Measurements from ENCODE around the gene NWD2.
A peak's percentile ranks its signal among the peaks of the same experiment; 100 is the strongest.
"Not testable (repeated sequence)": the region's sequence is repeated elsewhere in the genome, so short reads cannot be mapped to it uniquely, and the experiment has no call there.

The NWD2 gene

DNA sequence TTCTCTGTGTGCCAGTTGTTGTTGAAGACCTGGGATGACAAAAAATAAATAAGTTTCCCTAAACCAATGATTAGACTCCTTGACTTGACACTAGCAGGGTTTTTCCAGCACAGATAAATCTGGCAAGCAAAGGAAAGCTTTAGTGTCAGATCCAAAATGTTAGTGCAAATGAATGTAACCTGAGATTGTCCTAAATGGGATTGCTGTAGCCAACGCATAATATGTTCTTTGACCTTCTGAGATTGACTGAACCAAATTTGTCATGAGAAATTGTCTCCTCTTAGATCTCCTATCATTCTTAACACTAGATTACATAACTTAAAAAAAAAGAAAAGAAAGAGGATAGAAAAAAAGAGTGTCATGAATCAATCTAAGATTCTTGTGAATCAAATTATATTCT, 245.2 kb downstream of the NWD2 start (continued):
- TF ChIP-seq, protein P1, sequence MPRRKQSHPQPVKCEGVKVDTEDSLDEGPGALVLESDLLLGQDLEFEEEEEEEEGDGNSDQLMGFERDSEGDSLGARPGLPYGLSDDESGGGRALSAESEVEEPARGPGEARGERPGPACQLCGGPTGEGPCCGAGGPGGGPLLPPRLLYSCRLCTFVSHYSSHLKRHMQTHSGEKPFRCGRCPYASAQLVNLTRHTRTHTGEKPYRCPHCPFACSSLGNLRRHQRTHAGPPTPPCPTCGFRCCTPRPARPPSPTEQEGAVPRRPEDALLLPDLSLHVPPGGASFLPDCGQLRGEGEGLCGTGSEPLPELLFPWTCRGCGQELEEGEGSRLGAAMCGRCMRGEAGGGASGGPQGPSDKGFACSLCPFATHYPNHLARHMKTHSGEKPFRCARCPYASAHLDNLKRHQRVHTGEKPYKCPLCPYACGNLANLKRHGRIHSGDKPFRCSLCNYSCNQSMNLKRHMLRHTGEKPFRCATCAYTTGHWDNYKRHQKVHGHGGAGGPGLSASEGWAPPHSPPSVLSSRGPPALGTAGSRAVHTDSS (tag by site-specific recombination; IDR thresholded peaks at IDR 0.05): no peak

DNA sequence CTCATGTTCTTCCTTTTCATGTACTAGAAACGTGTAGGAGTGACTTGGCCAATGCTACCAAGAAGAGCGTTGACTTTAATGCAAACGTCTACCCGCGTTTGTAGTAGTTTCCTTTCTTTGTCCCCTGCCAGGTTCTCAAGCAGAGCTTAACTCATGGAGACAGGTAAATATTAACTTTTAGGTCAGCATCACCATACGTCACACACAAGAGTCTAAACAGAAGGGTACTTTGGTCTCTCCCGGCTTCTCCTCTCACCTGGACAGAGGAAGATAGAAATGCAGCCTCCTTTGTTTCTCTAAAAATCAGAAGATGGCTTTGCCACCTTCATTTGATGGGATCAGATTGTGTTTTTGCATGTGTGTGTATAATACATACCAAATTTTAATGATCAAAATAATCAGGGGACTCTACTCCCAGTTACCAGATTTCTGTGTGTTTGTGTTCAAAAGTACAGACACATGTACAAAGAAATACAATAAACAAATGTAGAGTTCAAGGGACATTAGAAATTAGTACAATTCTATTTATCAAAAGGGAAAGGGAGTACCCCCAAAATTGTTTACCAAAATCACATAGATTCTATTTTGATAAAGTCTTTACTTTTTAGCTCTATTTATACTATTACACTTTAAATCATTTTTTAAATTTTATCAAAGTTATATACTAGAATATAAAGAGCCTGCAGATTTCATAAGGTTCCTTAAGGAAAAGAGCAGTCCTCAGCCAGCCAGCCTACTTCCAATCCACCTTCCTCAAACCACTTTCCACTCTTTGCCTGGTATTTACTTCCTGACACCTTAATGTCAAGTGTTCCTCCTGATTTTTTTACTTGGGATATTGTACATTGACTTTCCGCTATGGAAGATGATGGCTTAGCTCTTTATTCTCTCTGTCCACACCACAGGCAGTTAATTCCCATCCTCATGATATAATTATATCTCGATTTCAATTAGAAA, 246.1 kb downstream of the NWD2 start:
- Histone ChIP-seq H3K36me3 (ENCODE audit: control insufficient read depth in 2 of 2, insufficient read depth in 1 of 2, low read length in 2 of 2) (no peaks in the 10 kb centered on the region), H3K27ac (ENCODE audit: extremely low read depth, low read depth, low read length) (no peak overlapping the region)
- CTCF ChIA-PET: interaction anchor here (0.6 to 1.1 kb wide), 2 partner anchors 38 to 40 kb away, joined by 3 to 4 read pairs; no protein-coding TSS in a partner anchor

DNA sequence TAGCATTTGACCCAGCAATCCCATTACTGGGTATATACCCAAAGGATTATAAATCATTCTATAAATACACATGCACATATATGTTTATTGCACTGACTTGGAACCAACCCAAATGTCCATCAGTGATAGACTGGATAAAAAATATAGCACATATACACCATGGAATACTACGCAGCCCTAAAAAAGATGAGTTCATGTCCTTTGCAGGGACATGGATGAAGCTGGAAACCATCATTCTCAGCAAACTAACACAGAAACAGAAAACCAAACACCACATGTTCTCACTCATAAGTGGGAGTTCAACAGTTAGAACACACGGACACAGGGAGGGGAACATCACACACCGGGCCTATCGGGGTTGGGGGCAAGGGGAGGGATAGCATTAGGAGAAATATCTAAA, 250.8 kb downstream of the NWD2 start:
- H3K27ac ChIP-seq (ENCODE audit: extremely low read depth, low read depth, low read length); H3K4me1 ChIP-seq (ENCODE audit: control insufficient read depth, insufficient read depth, low read length); POLR2A ChIA-PET; H3K36me3 ChIP-seq (ENCODE audit: control insufficient read depth in 2 of 2, insufficient read depth in 1 of 2, low read length in 2 of 2); CTCF ChIA-PET; H3K9me3 ChIP-seq (ENCODE audit: control insufficient read depth, insufficient read depth, low read depth, low read length); H3K4me3 ChIP-seq (ENCODE audit: low read depth, low read length): not testable (repeated sequence)
- TF ChIP-seq ZNF146 (tag by site-specific recombination; IDR thresholded peaks at IDR 0.05): peak; percentile 53; the same call in 1 of the 2 replicates

More for the DNA sequence above, 246.1 kb downstream of the NWD2 start:
- Histone ChIP-seq H3K4me3 (ENCODE audit: low read depth, low read length) (no peak overlapping the region), H3K4me1 (ENCODE audit: control insufficient read depth, insufficient read depth, low read length) (no peaks in the 10 kb centered on the region), H3K9me3 (ENCODE audit: control insufficient read depth, insufficient read depth, low read depth, low read length) (no peaks in the 10 kb centered on the region)
- no peak for TF ChIP-seq WT1 (tag by site-specific recombination; IDR thresholded peaks at IDR 0.05)
- TF ChIP-seq, protein P2, sequence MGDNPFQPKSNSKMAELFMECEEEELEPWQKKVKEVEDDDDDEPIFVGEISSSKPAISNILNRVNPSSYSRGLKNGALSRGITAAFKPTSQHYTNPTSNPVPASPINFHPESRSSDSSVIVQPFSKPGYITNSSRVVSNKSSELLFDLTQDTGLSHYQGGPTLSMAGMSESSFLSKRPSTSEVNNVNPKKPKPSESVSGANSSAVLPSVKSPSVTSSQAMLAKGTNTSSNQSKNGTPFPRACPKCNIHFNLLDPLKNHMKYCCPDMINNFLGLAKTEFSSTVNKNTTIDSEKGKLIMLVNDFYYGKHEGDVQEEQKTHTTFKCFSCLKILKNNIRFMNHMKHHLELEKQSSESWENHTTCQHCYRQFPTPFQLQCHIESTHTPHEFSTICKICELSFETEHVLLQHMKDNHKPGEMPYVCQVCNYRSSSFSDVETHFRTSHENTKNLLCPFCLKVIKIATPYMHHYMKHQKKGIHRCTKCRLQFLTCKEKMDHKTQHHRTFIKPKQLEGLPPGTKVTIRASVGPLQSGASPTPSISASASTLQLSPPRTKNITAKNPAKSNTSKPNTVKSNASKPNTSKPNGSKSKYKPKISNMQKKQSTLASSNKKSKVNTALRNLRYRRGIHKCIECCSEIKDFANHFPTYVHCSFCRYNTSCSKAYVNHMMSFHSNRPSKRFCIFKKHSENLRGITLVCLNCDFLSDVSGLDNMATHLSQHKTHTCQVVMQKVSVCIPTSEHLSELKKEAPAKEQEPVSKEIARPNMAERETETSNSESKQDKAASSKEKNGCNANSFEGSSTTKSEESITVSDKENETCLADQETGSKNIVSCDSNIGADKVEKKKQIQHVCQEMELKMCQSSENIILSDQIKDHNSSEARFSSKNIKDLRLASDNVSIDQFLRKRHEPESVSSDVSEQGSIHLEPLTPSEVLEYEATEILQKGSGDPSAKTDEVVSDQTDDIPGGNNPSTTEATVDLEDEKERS (tag by site-specific recombination; IDR thresholded peaks at IDR 0.05): no peak
- TF ChIP-seq, protein P3, sequence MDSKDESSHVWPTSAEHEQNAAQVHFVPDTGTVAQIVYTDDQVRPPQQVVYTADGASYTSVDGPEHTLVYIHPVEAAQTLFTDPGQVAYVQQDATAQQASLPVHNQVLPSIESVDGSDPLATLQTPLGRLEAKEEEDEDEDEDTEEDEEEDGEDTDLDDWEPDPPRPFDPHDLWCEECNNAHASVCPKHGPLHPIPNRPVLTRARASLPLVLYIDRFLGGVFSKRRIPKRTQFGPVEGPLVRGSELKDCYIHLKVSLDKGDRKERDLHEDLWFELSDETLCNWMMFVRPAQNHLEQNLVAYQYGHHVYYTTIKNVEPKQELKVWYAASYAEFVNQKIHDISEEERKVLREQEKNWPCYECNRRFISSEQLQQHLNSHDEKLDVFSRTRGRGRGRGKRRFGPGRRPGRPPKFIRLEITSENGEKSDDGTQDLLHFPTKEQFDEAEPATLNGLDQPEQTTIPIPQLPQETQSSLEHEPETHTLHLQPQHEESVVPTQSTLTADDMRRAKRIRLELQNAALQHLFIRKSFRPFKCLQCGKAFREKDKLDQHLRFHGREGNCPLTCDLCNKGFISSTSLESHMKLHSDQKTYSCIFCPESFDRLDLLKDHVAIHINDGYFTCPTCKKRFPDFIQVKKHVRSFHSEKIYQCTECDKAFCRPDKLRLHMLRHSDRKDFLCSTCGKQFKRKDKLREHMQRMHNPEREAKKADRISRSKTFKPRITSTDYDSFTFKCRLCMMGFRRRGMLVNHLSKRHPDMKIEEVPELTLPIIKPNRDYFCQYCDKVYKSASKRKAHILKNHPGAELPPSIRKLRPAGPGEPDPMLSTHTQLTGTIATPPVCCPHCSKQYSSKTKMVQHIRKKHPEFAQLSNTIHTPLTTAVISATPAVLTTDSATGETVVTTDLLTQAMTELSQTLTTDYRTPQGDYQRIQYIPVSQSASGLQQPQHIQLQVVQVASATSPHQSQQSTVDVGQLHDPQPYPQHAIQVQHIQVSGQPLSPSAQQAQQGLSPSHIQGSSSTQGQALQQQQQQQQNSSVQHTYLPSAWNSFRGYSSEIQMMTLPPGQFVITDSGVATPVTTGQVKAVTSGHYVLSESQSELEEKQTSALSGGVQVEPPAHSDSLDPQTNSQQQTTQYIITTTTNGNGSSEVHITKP (tag by site-specific recombination; IDR thresholded peaks at IDR 0.05): no peak
- POLR2A ChIA-PET: no interaction called here
